H1 (cell line): ENCODE measurements around the gene GULP1. TPM values are rescaled to one million over a fixed set of nuclear protein-coding genes. Genes with fewer than 3 reads are reported as not detected.

Experiments
- CTCF ChIA-PET: fragments of 300-600 bp; sonication (Branson Sonifier 250); formaldehyde crosslinking; loops from one replicate; lab custom pipeline; 2021; ENCODE audit not compliant: partially characterized antibody; lab: Charles Lee
- POLR2A ChIA-PET: fragments of 300-600 bp; sonication (Branson Sonifier 250); formaldehyde crosslinking; loops from one replicate; lab custom pipeline; 2021; ENCODE audit warnings: inconsistent platforms; ENCODE audit not compliant: partially characterized antibody; lab: Charles Lee
- DNase-seq, 2 experiments: peaks; one replicate each; pipeline versions ENCODE4 v3.0.0 to v3.0.0-alpha.2; 2010 to 2022; ENCODE audit warnings: low spot score in 2 of 2, low read depth in 1 of 2, mixed read lengths in 1 of 2
- FAIRE-seq: peaks from 2 replicates; lab custom pipeline; 2011; peaks lifted over from hg19 to GRCh38; lab: Jason Lieb, UNC
- H2AFZ ChIP-seq: 2 replicates; pipeline ENCODE4 v1.8.1; 2012; ENCODE audit warnings: low read length, inconsistent platforms
- H2AK5ac ChIP-seq: 2 replicates; pipeline ENCODE4 v1.6.1; 2013; ENCODE audit warnings: low read depth, low read length
- H2BK120ac ChIP-seq: replicated peaks from 2 replicates; pipeline ENCODE3; 2013; ENCODE audit warnings: low read depth, low read length, inconsistent platforms
- H2BK12ac ChIP-seq: 2 replicates; pipeline ENCODE4 v1.6.1; 2013; ENCODE audit warnings: low read depth, low read length
- H2BK15ac ChIP-seq: 2 replicates; pipeline ENCODE4 v1.6.1; 2013; ENCODE audit warnings: low read length
- H2BK20ac ChIP-seq: 2 replicates; pipeline ENCODE4 v1.6.1; 2013; ENCODE audit warnings: low read length
- H2BK5ac ChIP-seq: 2 replicates; pipeline ENCODE4 v1.6.1; 2013; ENCODE audit warnings: low read depth, low read length
- H3K14ac ChIP-seq: 2 replicates; pipeline ENCODE4 v1.6.1; 2013; ENCODE audit warnings: inconsistent platforms; ENCODE audit not compliant: insufficient read length
- H3K18ac ChIP-seq: 2 replicates; pipeline ENCODE4 v1.6.1; 2013; ENCODE audit warnings: low read length; ENCODE audit errors: extremely low read depth
- H3K23ac ChIP-seq: 2 replicates; pipeline ENCODE4 v1.6.1; 2013; ENCODE audit warnings: inconsistent platforms; ENCODE audit not compliant: insufficient read length
- H3K23me2 ChIP-seq: 2 replicates; pipeline ENCODE4 v1.6.1; 2013; ENCODE audit warnings: low read depth, low read length
- H3K27ac ChIP-seq: 2 replicates; pipeline ENCODE4 v1.6.1; 2011; ENCODE audit warnings: low read depth, low read length, inconsistent platforms
- H3K27me3 ChIP-seq, 4 experiments: replicated peaks in 1 of 4; 1 replicate in 1 of 4; 2 replicates in 3 of 4; pipeline versions ENCODE4 v1.6.1 to v1.8.1; 2011 to 2013; ENCODE audit warnings: low read length in 3 of 4, mild to moderate bottlenecking in 3 of 4, inconsistent platforms in 2 of 4, mixed read lengths in 2 of 4, moderate library complexity in 1 of 4; ENCODE audit not compliant: control insufficient read depth in 3 of 4, insufficient read depth in 3 of 4; ENCODE audit errors: extremely low read depth in 1 of 4
- H3K36me3 ChIP-seq, 4 experiments: 2 replicates each; pipeline versions ENCODE4 v1.6.1 to v1.8.1; 2011 to 2013; ENCODE audit warnings: mild to moderate bottlenecking in 4 of 4, low read length in 3 of 4, moderate library complexity in 2 of 4, control low read depth in 1 of 4, inconsistent platforms in 1 of 4; ENCODE audit not compliant: insufficient read depth in 4 of 4, control insufficient read depth in 2 of 4
- H3K4ac ChIP-seq: replicated peaks from 2 replicates; pipeline ENCODE3; 2013; ENCODE audit warnings: low read length, low read depth, mixed read lengths, inconsistent platforms; ENCODE audit not compliant: insufficient read length
- H3K4me1 ChIP-seq, 4 experiments: replicated peaks in 1 of 4; 1 replicate in 1 of 4; 2 replicates in 3 of 4; pipeline versions ENCODE4 v1.6.1 to v1.8.1; 2011 to 2013; ENCODE audit warnings: low read length in 3 of 4, inconsistent platforms in 2 of 4, mixed read lengths in 1 of 4; ENCODE audit not compliant: insufficient read depth in 4 of 4, control insufficient read depth in 3 of 4
- H3K4me2 ChIP-seq, 2 experiments: 2 replicates each; pipeline versions ENCODE4 v1.6.1 to v1.8.1; 2011 to 2013; ENCODE audit warnings: low read depth in 2 of 2, low read length in 2 of 2, control low read depth in 1 of 2, inconsistent platforms in 1 of 2, mild to moderate bottlenecking in 1 of 2; ENCODE audit not compliant: insufficient read depth in 1 of 2
- H3K4me3 ChIP-seq, 4 experiments: fragments of 200-600, 300-600 bp in 1 of 4; sonication (generic), shearing (Covaris generic), sonication (Bioruptor Twin) in 1 of 4; 2 replicates each; pipeline versions ENCODE4 v1.5.1 to v1.8.1; 2011 to 2016; ENCODE audit warnings: low read length in 4 of 4, low read depth in 3 of 4, control low read depth in 2 of 4, inconsistent platforms in 2 of 4, mild to moderate bottlenecking in 2 of 4, mixed read lengths in 1 of 4, moderate library complexity in 1 of 4; ENCODE audit not compliant: insufficient read depth in 2 of 4; ENCODE audit errors: extremely low read depth in 1 of 4
- H3K56ac ChIP-seq: replicated peaks from 2 replicates; pipeline ENCODE3; 2013; ENCODE audit warnings: low read depth, mild to moderate bottlenecking, mixed read lengths, low read length, inconsistent platforms; ENCODE audit not compliant: insufficient read length
- H3K79me1 ChIP-seq: 2 replicates; pipeline ENCODE4 v1.6.1; 2013; ENCODE audit warnings: low read depth, low read length, control low read depth
- H3K79me2 ChIP-seq, 2 experiments: 2 replicates each; pipeline versions ENCODE4 v1.6.1 to v1.8.1; 2012 to 2013; ENCODE audit warnings: low read length in 2 of 2, mild to moderate bottlenecking in 2 of 2, inconsistent platforms in 1 of 2; ENCODE audit not compliant: insufficient read depth in 2 of 2, control insufficient read depth in 1 of 2
- H3K9ac ChIP-seq, 4 experiments: replicated peaks in 1 of 4; 1 replicate in 1 of 4; 2 replicates in 3 of 4; pipeline versions ENCODE4 v1.6.1 to v1.8.1; 2011 to 2013; ENCODE audit warnings: low read depth in 3 of 4, low read length in 3 of 4, control low read depth in 2 of 4, mild to moderate bottlenecking in 2 of 4, moderate library complexity in 2 of 4, inconsistent platforms in 1 of 4; ENCODE audit errors: extremely low read depth in 1 of 4
- H3K9me3 ChIP-seq, 2 experiments: 2 replicates each; pipeline versions ENCODE4 v1.6.1 to v1.8.1; 2012 to 2013; ENCODE audit warnings: mild to moderate bottlenecking in 2 of 2, moderate library complexity in 2 of 2, control low read depth in 1 of 2, inconsistent platforms in 1 of 2, low read depth in 1 of 2, low read length in 1 of 2, mixed read lengths in 1 of 2; ENCODE audit not compliant: insufficient read depth in 2 of 2
- H4K20me1 ChIP-seq, 2 experiments: replicated peaks in 1 of 2; 2 replicates each; pipeline versions ENCODE3 to v1.8.1; 2011 to 2013; ENCODE audit warnings: inconsistent platforms in 2 of 2, low read length in 2 of 2, mild to moderate bottlenecking in 1 of 2; ENCODE audit not compliant: insufficient read depth in 2 of 2, control insufficient read depth in 1 of 2
- H4K5ac ChIP-seq: 2 replicates; pipeline ENCODE4 v1.6.1; 2013; ENCODE audit warnings: low read length, low read depth, mixed read lengths, inconsistent platforms; ENCODE audit not compliant: insufficient read length
- H4K8ac ChIP-seq: 2 replicates; pipeline ENCODE4 v1.8.0; 2013; ENCODE audit warnings: mild to moderate bottlenecking, moderate library complexity, low read length, inconsistent platforms; ENCODE audit not compliant: insufficient read depth; ENCODE audit errors: extremely low read depth
- H4K91ac ChIP-seq: replicated peaks from 2 replicates; pipeline ENCODE3; 2013; ENCODE audit warnings: low read length, mixed read lengths, inconsistent platforms; ENCODE audit not compliant: insufficient read length
- BCL11A ChIP-seq, 2 experiments: IDR thresholded peaks; one replicate each; pipeline ENCODE4 v1.6.1; 2011; ENCODE audit warnings: low read depth in 2 of 2, low read length in 2 of 2, mild to moderate bottlenecking in 2 of 2
- NANOG ChIP-seq: IDR thresholded peaks from 2 replicates; pipeline ENCODE4 v1.6.1; 2011; ENCODE audit warnings: low read length, low read depth, mild to moderate bottlenecking, inconsistent platforms; ENCODE audit not compliant: insufficient read depth, poor library complexity, severe bottlenecking
- POLR2AphosphoS5 ChIP-seq: IDR thresholded peaks from 2 replicates; pipeline ENCODE4 v1.6.1; 2011; ENCODE audit warnings: low read depth, low read length
- RFX5 ChIP-seq: IDR thresholded peaks from 2 replicates; pipeline ENCODE4 v1.6.1; 2011; ENCODE audit warnings: low read depth, low read length, improper control_type of control experiment, borderline replicate concordance
- SP1 ChIP-seq: IDR thresholded peaks from 2 replicates; pipeline ENCODE4 v1.6.1; 2011; ENCODE audit warnings: low read depth, low read length
- TAF1 ChIP-seq: IDR thresholded peaks from 2 replicates; pipeline ENCODE4 v1.6.1; 2011; ENCODE audit warnings: mild to moderate bottlenecking, low read depth, low read length
- ZNF274 ChIP-seq: IDR thresholded peaks from 2 replicates; pipeline ENCODE4 v1.7.0; 2012; ENCODE audit warnings: low read length, borderline replicate concordance; ENCODE audit errors: extremely low read depth
- WGBS, 2 experiments: shearing (Covaris generic) in 1 of 2; methylation state at CpG; one replicate each; pipeline versions ENCODE4 v1.1.6 to v1.1.7; 2013 to 2015; ENCODE audit warnings: low lambda C conversion rate in 2 of 2, mixed read lengths in 2 of 2, inconsistent platforms in 1 of 2, low coverage in 1 of 2, missing lambda C conversion rate in 1 of 2; ENCODE audit not compliant: insufficient replicate concordance in 2 of 2, insufficient coverage in 1 of 2, insufficient read length in 1 of 2; ENCODE audit errors: extremely low coverage in 1 of 2, missing lambda C conversion rate in 1 of 2; 5-methylcytosine and 5-hydroxymethylcytosine counted together
- polyA plus RNA-seq, 7 experiments: library from polyadenylated mRNA; depleted of rRNA in 3 of 7; stranded (reverse) in 5 of 7; unstranded in 2 of 7; fragments of >200 nt in 5 of 7; fragments of 200-250 nt in 2 of 7; gene quantifications; 1 replicate in 5 of 7; 2 replicates in 1 of 7; 4 replicates in 1 of 7; pipeline versions ENCODE4 v1.2.1 to v1.2.3, GENCODE V29; 2011 to 2013; ENCODE audit warnings: missing spikeins in 2 of 7, mixed read lengths in 2 of 7
- total RNA-seq: library from RNA; stranded (reverse); fragmentation: NEBNext Ultra II Directional; extraction: Animal tissue kit (Norgen Biotek cat#: 25700); gene quantifications from 2 replicates; pipeline ENCODE4 v1.2.1, GENCODE V29; 2021
- TF ChIP-seq, protein P1 (sequence below): IDR thresholded peaks from 2 replicates; pipeline ENCODE4 v1.6.1; 2012; ENCODE audit warnings: inconsistent platforms

The GULP1 gene
- total and polyA plus RNA-seq, 2 of the 8 experiments (the other 6 are each of a cell fraction or from before 2014, with no cell fraction given), result 69.7 to 139 TPM

DNA sequence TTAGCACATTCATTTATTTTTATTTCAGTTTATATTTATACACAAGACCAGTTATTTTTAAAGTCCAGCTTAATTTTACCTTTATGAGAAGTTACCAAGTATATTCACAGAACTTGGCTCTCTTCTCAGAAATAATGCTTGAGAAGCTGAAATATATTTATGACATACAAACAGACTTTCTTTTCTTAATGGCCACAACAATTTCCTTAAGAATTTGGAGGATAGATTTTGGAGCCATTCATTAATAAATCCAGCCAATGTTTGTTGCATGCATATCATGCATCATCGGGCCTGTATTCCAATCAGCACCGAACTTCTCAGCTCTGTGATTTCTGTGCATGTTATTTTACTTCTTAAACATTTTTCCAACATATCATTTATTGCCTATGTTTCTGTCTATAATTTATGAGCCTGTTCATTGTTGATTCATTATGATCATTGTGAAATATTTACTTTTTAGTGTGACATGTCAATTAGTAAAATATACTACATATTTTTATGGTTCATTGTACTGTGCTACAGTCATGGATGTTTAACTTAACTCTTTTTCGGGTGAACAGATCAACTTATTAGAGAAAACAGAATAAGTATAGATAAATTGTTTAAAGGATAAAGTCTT is 3.5 kb downstream of the GULP1 start:
- H3K18ac ChIP-seq, result no peak overlapping the region
- no peaks in the 10 kb centered on the region for H3K27me3 ChIP-seq
- no peaks in the 10 kb centered on the region for H3K79me1 ChIP-seq
- H2BK120ac ChIP-seq, result no peak overlapping the region
- H2AK5ac ChIP-seq, result no peak overlapping the region
- peaks cover 4 to 14% (median 6%) of the 10 kb centered on the region in 4 experiments; a peak in 6 of 7 replicates for H3K4me1 ChIP-seq
- no peak for DNase-seq
- ChIA-PET CTCF (interaction anchor here (0.6 to 1.0 kb wide), 3 partner anchors 45 to 74 kb away, joined by 3 read pairs; no protein-coding TSS in a partner anchor), POLR2A (interaction anchor here (0.7 to 4.2 kb wide), 3 partner anchors 9 to 21 kb away, joined by 3 to 62 read pairs (median 4); no protein-coding TSS in a partner anchor)
- no peak overlapping the region for H3K56ac ChIP-seq
- H2BK5ac ChIP-seq, result no peak overlapping the region
- H2BK20ac ChIP-seq, result no peak overlapping the region
- peaks cover 19 to 99% of the 10 kb centered on the region in 2 experiments; a peak in 3 of 4 replicates for H3K79me2 ChIP-seq
- no peak overlapping the region for H3K23ac ChIP-seq
- no peak overlapping the region; the same call in 1 of the 2 replicates for H3K27ac ChIP-seq
- peak overlapping the region in 2 of 4 experiments; percentile 32 to 58; a peak in 3 of 7 replicates for H3K9ac ChIP-seq
- peaks cover 0 to 13% (median 0%) of the 10 kb centered on the region in 4 experiments; a peak in 1 of 8 replicates for H3K36me3 ChIP-seq
- H4K20me1 ChIP-seq, result peaks cover 0 to 2% of the 10 kb centered on the region in 2 experiments
- H4K91ac ChIP-seq, result no peak overlapping the region
- no peak overlapping the region for H2BK15ac ChIP-seq
- no peak for TF ChIP-seq POLR2AphosphoS5
- no peak for TF ChIP-seq RFX5
- TF ChIP-seq SP1, result no peak
- TF ChIP-seq BCL11A (IDR thresholded peaks at IDR 0.05; ENCODE audit: low read depth in 2 of 2, low read length in 2 of 2), result no peak
- TF ChIP-seq, protein P1, sequence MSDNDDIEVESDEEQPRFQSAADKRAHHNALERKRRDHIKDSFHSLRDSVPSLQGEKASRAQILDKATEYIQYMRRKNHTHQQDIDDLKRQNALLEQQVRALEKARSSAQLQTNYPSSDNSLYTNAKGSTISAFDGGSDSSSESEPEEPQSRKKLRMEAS, result no peak
- no peak for TF ChIP-seq NANOG
- TF ChIP-seq ZNF274, result no peak
- no peak for TF ChIP-seq TAF1
- no peak overlapping the region for H3K14ac ChIP-seq
- no peak for FAIRE-seq
- peak overlapping the region; percentile 28 to 97 (median 94); a peak in 6 of 8 replicates for H3K4me3 ChIP-seq
- no peaks in the 10 kb centered on the region for H3K9me3 ChIP-seq
- no peak overlapping the region for H4K8ac ChIP-seq
- H3K4me2 ChIP-seq, result peak overlapping the region; percentile 61 to 78
- H3K4ac ChIP-seq, result no peak overlapping the region
- peaks cover 7% of the 10 kb centered on the region for H3K23me2 ChIP-seq
- no peak overlapping the region for H4K5ac ChIP-seq
- 48% methylated on average over 3 of the region's 3 CpGs; no CpG with 5 or more reads in 1 of the 2 experiments for WGBS, 2 experiments
- no peak overlapping the region for H2BK12ac ChIP-seq
- no peak overlapping the region for H2AFZ ChIP-seq
